NCI-H1105 (cell line): Measurements from ENCODE around the gene DAPK3.
"Not testable (repeated sequence)": the region's sequence is repeated elsewhere in the genome, so short reads cannot be mapped to it uniquely, and the experiment has no call there.

ENCODE experiments used
- DNase-seq: peaks from one replicate; lab custom pipeline; 2025; lab: John Stamatoyannopoulos, UW

DAPK3 gene

DNA sequence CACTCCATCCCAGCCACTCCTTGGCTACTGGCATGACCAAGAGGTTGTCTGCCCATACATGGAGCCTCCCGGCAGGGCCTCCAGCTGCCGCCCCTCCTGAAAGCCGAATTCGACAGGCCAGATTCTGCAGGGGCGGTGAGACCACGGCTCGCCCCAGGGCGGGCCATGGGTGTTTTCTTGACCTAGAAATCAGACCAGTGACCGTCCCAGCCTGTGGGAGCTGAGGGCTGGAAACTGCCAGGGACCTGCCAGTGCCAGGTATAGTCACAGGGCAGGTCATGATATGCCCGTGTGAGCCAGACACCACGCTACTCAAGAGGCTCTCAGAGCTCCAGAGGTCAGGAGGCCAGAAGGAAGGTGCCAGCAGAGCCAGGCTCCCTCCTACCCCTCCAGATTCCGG is 16.8 kb downstream of the DAPK3 start:
- no peak for DNase-seq

DNA sequence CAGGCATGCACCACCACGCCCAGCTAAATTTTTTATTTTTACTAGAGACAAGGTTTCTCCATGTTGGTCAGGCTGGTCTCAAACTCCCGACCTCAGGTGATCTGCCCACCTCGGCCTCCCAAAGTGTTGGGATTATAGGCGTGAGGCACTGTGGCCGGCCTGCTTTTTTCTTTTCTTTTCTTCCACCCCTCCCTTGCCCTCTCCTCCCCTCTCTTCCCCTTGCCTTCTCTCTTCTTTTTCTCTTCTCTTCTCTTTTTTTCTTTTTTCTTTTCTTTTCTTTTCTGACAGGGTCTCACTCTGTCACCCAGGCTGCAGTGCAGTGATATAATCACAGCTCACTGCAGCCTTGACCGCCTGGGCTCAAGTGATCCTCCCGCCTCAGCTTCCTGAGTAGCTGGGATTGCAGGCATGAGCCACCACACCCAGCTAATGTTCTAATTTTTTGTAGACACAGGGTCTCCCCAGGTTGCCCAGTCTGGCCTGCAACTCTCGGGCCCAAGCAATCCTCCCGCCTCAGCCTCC is 18.1 kb downstream of the DAPK3 start:
- DNase-seq: not testable (repeated sequence)

DNA sequence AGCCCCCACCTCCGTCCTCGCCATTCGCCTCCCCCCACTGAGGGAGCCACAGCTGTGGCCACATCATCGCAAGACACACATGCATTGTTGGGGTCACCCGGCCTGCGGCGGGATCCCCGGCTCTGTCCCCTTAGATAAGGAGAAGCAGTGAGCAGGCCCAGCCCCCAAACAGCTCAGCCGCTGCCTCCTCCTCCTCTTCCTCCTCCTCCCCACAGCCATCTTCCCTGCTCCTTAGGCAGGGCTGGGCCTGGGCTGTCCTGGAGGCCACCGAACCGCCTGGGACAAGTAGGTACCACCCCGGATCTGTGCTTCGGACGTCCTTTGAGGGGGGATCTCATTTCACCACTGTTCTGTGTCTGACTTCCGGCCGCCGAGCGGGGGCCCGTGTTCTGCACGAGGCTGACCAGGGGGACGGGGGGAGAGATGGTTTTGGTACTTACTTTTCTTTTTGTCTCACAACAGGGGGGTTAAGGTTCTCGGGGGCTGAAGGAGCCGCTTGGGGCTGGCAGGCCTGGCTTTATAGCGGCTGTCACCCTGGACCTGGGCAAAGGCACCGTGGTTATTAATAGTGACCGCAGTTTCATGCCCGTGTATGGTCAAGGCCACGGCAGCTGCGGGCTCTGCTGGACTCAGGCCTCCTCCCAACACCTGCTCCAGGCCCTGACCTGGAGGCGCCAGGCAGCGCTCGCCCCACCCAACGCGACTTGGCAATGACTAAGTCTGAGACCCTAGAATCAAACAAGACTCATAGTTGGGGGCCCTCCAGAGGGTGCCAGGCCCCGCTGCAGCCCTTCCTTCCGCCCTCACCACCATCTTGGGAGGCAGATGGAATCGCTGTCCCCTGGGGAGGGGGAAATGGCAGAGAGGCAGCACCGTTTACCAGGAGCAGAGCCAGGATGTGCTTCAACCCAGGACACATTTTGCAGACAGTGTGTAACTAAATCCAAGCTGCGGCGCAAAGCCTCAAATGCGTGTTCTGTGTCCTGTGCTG is 19.7 kb downstream of the DAPK3 start:
- DNase-seq: no peak

DNA sequence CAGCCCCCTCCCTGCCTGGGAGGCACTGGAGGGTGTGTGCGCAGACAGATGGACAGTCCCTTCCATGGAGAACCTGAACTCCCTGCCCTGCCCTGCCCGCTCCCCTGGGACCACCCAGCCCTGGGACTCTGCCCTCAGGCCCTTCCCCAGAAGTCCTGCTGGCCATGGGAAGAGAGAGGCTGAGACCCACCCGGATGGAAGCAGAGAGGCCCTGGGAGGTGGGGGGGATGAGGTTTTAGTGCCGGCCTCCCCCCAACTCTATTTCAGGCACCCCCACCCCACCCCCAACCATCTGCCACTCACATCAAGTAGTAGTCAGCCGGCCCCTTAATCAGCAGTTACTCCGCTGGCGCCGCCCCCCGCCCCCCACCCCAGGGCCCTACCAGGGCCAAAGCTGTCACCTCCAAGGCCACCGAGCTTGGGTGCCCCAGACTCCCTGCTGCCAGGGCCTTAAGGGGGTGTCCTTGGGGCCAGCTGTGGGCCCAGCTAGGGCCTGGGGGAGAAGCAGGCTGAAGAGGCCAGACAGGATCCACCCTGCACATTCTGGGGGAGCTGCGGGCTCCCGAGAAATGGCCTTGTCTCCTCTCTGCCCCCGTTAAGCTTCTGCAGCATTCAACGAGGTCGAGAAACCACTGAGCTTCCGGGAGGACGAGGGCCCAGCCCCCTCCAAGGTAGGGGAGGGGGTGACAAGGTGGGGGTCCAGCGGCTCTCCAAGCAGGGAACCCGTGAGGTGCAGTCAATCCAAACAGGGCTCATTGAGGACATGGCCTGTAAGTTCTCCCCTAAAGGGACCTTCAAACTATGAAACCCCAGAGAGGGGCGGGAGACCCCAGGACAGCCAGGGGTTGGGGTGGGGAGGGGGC is 20.7 kb downstream of the DAPK3 start:
- no peak for DNase-seq

DNA sequence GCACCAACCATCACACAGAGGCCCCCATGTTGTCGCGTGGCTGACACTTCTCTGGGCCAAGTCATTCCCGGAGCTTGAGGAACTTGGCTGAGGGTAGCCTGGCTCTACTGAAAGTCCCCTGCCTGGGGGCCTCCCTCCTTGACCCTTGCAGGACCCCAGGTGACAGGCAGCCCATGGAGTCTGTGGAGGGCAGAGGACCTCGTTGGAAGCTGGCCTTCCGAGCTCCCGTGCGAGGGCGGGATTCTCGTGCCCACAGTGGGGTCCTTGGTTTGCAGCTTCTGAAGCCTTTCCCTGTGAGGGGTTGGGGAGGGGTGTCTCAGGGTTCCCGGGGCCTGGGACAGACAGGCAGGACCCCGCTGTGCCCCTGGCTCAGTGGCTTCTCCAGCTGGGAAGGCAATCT is 21.6 kb downstream of the DAPK3 start:
- DNase-seq: no peak

DNA sequence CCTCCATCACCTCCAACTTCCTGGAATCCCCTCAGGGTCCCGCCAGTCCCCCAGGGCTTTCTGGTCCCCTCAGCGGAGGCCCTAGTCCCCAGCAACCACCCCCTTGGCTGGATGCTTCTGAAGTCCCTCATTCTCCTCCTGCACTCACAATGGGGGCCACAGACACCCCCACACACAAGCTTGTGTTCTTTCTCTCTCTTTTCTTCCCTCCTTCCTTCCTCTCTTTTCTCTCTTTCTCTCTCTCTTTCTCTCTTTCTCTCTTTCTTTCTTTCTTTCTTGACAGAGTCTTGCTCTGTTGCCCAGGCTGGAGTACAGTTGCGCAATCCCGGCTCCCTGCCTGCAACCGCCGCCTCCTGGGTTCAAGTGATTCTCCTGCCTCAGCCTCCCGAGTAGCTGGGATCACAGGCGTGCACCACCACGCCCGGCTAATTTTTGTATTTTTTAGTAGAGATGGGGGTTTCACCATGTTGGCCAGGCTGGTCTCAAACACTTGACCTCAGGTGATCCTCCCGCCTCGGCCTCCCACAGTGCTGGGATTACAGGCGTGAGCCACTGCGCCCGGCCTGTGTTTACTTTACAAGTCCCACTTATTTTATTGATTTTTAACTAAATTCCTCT is 23.5 kb downstream of the DAPK3 start:
- DNase-seq: not testable (repeated sequence)

DNA sequence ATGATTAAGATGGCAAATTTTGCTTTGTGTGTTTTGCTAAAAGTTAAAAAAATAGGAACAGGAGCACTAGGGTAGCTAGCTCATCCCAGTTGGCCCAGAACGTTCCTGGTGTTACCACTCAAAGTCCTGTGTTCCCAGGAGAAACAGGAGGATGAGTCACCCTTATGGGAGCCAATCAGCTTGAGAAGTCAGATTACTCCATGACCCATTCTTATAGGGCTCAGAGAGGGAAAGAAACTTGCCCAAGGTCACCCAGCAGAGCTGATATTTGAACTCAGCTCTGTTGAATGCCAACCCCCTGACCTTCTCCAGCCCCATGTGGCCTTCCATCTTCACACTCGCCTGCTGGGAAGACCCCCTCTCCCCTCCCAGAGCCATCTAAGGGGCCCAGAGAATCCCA is 25.1 kb downstream of the DAPK3 start:
- DNase-seq: no peak

DNA sequence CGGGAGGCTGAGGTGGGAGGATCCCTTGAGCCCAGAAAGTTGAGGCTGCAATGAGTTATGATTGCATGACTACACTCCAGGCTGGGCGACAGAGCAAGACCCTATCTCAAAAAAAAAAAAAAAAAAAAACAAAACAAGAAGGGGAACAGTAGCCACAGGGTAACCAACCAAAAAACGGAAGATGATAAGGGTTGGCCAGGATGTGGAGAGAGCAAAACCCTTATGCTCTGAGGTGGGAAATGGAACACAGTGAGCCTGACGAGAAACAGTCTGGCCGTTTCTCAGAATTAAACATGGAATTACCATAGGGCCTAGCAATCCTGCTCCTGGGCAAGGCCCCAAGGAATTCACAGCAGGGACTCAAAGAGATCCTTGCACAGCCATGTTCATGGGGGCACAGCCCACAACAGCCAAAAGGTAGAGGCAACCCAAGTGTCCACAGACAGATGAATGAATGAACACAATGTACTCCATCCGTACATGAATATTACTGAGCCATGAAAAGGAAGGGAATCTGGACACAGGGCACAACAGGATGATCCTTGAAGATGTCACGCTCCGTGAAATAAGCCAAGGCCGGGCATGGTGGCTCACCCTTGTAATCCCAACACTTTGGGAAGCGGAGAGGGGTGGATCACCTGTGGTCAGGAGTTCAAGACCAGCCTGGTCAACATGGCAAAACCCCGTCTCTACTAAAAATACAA is 26.7 kb downstream of the DAPK3 start:
- no peak for DNase-seq

DNA sequence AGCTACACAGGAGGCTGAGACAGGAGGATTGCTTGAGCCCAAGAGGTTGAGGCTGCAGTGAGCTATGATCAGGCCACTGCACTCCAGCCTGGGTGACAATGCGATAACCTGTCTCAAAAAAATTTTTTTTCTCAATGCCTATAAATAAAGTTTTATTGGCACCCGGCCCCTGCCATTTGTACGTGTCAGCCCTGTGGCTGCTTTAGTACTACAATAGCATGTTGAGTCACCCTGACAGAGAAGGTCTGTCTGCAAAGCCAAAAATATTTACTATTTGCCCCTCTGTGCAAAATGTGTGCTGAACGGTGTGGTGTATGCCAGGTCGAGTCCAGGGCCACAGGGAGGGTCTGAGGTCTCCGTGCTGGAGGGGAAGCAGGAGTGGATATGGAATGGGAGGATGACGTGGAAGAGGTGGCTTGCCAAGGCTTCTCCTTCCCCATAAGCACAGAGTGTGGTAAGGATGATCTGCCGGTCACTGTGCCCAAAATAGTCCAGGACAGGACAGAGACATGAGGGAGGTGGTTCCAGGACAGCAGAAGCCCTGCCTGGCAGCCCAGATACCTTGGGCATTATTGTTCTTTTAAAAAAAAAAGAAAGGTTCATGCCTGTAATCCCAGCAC is 28.0 kb downstream of the DAPK3 start:
- no peak for DNase-seq

DNA sequence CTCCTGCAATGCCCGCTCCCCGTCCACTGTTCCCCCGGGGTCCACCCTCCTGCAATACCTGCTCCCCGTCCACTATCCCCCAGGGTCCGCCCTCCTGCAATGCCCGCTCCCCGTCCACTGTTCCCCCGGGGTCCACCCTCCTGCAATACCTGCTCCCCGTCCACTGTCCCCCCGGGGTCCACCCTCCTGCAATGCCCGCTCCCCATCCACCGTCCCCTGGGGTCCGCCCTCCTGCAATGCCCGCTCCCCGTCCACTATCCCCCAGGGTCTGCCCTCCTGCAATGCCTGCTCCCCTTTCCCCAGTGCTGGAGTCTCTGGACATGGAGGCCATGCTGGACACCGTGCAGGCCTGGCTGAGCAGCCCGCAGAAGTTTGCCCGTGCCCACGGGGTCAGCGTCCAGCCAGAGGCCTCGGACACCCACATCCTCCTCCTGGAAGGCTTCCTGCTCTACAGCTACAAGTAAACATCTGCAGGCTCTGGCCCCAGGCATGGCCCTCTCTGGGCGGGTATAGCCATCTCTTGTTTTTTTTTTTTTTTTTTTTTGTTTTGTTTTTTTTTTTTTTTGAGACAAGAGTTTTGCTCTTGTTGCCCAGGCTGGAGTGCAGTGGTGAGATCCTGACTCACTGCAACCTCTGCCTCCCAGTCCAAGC is 32.5 kb downstream of the DAPK3 start:
- not testable (repeated sequence) for DNase-seq

DNA sequence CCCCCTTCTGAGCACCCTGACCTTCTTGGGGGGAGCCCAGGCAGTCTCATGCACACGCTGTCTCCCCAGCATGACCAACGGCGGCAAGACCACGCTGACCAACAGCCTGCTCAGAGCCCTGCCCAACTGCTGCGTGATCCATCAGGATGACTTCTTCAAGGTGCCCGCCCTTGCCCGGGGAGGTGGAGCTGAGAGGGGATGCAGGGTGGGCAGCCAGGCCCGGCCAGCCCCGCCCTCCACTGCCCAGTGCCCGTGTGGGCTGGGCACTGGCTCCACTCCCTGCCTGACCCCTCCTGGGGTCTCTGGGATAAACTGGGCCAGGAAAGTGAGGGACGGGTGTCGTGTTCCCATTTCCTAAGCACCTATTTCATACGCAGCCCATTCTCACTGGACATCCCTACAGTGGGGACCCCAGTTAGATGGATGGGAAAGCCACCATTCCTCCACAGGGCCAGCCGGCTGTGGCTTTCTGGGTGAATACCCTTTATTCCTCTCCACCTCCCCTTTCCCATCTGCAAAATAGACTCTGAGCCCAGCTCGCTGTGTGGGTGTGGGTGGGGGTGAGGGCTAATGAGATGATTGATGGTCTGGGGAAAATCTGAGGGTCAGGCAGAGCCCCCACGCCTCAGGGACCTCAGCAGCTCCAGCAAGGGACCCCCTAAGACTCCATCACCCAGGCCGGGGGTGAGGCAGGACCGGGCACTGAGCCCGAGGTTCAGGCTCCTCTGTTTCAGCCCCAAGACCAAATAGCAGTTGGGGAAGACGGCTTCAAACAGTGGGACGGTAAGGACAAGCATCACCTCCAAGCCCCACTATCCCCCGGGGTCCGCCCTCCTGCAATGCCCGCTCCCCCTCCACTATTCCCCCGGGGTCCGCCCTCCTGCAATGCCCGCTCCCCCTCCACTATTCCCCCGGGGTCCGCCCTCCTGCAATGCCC is 34.1 kb downstream of the DAPK3 start:
- DNase-seq: no peak

DNA sequence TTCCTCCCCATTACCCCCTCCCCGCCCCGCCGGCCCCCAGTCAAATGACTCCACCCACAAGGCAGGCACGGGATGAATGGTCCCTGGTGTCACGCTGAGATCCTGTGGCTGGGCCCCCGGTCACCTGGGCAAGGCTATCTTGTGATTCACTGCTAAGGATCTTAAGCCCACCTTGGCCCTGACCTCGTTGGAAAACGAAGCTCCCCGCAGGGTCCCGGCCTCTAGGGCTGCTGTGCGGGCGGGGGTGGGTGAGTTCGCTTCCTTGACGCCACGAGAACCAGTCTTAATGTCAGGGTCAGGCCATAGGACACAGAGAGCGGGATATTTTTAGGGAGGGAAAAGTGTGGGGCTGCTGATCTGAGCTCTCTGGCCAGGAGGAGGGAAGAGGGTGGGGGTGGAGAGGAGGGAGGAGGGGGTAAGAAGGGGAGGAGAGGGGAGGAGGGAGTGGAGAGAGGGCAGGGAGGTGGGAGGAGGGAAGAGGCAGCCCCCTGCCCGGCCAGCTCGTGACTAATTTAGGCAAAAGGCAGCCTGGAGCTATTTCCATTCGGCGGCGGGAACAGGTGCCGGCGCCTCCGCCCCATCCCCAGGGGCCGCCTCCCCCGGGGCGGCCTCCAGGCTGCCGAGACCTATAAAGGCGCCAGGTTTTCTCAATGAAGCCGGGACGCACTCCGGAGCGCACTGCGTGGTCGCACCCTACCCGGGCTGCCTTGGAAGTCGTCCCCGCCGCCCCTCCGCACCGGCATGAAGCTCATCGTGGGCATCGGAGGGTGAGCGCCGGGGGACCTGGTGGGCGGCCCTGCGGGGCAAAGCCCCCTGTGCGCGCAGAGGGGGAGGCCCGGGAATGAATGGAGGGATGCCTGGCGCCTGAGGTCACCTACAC is 37.7 kb downstream of the DAPK3 start, which contains the start of gene NMRK2:
Gene NMRK2 (plus strand): TSS at position 139 of the 880 bp plus-strand sequence. CDS start 603 bp downstream, at position 742.
- no peak for DNase-seq

DNA sequence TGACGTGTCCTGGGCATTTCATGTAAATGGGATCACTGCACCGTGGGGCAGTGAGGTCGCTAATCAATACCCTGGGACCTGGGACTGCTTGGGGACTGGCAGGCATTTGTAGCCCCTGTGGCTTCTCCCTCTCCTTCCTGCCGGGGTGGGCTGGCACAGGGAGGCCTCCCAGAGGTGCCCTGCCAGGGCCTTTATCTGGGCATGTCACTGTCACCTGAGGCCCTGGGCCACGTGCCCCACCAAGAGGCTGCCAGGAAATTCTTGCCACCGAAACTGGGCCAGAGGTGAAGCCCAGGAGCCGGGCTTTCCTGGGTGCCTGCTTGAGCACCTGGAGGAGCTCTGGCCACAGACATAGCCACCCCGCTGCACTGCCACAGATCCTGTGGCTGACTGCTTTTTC is 39.9 kb downstream of the DAPK3 start:
- no peak for DNase-seq

DNA sequence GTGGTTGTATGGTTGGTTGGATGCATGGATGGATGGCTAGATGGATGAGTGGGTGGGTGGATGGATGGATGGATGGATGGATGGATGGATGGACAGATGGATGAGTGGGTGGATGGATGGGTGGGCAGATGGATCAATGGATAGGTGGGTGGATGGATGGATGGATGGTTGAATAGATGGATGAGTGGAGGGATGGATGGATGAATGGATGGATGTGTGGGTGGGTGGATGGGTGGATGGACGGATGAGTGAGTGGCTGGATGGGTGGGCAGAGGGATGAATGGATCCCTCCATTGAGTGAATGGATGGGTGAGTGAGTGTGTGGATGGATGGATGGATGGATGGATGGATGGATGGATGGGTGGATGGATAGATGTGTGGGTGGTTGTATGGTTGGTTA is 47.0 kb downstream of the DAPK3 start:
- no peak for DNase-seq

DNA sequence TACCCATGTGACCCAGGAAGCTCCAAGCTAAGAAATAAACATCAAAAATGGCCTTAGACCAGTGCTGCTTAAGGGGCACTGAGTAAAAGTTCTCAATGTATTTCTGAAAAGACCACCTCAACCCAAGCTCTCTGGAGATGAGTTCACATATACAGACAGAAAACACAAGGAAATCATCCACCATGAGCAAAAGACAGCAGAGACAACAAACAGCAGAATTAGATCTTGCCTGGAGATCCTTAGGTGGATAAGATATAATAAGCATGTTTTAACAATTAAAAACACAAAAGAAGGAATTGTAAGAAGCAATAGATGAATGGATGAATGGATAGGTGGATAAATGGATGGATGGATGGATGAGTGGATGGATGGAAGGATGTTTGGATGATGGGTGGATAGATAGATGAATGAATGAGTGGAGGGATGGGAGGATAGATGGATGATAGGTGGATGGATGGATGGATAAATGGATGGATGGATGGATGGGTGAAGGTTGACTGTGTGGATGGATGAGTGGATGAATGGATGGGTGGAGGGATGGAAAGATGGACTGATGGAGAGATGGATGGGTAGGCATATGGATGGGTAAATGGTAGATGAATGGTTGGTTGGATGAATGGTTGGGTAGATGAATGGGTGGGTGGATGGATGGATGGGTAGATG is 47.7 kb downstream of the DAPK3 start:
- no peak for DNase-seq

DNA sequence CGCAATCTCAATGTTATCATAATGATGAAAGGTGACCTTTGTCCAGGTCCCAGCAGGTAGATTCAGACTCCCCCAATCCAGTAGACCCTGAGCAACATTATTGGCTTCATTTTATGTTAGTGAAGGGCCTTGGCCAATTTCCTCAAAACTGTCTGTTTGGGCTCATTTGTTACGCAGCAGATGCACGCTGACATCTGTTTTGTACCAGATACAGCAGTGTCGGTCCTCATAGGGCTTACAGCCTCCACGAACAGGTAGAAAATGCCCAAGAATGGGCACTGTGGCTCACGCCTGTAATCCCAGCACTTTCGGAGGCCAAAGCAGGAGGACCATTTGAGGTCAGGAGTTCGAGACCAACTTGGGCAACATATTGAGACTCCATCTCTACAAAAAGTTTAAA is 51.1 kb downstream of the DAPK3 start:
- no peak for DNase-seq

DNA sequence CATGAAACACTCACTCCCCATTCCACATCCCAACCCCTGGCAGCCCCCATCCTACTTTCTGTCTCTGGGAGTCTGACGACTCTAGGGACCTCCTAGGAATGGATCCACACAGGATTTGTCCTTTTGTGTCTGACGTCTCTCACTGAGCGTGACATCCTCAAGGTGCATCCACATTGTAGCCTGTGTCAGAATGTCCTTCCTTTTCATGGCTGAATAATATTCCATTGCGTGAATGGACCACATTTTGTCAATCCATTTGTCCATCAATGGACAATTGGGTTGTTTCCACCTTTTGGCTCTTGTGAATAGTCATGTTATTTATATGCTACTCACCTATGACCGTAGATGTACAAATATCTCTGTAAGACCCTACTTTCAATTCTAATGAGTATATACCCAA is 54.9 kb downstream of the DAPK3 start:
- DNase-seq: no peak

DNA sequence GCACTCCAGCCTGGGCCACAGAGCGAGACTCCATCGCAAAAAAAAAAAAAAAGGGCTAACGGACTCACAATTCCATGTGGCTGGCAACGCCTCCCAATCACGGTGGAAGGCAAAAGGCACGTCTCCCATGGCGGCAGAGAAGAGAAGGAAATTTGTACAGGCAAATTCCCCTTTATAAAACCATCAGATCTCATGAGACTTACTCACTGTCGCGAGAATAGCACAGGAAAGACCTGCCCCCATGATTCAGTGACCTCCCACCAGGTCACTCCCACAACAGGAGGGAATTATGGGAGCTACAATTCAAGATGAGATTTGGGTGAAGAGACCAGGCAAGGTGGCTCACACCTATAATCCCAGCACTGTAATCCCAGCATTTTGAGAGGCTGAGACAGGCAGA is 56.7 kb downstream of the DAPK3 start:
- no peak for DNase-seq
